DLD1 (cell line): Measurements from ENCODE around the gene CRACR2B.

Experiments used
- in situ Hi-C: cut with HindIII; loops from 2 replicates; pipeline ENCODE4 v1.10.0; 2017; ENCODE audit warnings: low sequenced_read_pairs

Gene CRACR2B

DNA sequence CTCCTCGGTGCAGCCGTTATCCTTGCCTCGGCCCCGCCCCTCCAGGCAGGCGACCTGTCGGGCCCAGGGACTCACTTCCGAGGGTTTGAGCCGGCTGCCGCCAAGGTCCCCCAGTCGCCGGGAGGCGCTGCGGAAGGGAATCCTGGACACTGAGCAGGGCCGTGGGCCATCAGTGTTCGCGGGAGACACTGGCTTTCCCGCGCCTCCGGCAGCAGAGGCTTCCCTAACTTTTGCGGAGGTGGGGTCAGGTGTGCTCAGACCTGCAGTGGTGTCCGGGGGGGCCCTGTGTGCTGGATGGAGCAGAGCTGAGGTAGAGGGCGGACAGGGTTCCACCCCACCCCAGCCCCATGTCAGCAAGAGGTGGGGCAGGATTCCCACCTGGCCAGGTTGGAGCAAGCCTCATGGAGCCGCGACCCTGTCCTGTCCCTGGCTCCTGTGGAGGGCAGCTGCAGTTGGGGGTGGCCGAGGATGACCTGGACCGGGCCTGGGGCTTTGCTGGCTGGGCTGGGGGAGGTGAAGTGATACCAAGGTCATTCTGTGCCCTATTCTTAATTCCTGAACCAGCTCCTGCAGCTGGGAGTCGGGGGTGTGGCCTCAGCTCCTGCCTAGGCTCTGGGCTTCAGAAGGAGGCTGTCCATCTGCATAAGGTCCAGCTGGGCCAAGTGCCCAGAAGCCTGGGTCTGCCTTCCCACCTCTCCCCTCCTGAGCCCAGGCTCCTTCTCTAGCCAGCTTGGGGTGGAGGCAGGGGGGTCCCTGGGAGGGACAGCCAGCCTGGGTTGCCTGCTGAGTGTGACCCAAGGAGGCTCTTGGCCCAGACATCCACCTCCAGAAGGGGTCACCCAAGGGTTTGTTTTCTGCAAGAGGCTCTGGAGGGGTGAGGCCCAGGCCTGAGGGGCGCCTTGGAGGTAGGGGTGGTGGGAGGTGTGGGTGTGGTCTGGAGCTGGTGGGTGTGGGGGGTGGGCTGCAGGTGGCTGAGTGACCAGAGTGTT is 23.4 kb downstream of the CRACR2B start:
- in situ Hi-C loops: no loop called here

DNA sequence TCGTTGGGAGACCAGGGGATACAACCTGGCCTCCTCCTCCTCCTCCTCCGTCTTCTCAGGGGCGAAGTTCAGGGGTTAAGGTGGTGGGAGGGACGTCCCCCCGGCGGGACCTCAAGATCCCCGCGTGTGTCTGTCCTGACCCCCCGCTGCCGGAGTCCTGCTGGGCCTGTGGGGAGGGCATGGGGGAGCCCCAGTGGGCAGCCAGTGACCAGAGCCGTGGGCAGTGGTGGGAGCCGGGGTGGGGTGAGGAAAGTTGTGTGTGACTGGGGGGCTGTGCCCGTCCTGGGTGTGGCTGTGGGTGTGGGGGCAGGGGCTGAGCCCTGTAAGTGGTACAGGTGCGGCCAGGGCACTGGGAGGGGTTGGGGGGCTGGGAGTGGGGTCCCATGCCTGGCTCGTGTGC is 25.0 kb downstream of the CRACR2B start:
- in situ Hi-C loops: no loop called here

DNA sequence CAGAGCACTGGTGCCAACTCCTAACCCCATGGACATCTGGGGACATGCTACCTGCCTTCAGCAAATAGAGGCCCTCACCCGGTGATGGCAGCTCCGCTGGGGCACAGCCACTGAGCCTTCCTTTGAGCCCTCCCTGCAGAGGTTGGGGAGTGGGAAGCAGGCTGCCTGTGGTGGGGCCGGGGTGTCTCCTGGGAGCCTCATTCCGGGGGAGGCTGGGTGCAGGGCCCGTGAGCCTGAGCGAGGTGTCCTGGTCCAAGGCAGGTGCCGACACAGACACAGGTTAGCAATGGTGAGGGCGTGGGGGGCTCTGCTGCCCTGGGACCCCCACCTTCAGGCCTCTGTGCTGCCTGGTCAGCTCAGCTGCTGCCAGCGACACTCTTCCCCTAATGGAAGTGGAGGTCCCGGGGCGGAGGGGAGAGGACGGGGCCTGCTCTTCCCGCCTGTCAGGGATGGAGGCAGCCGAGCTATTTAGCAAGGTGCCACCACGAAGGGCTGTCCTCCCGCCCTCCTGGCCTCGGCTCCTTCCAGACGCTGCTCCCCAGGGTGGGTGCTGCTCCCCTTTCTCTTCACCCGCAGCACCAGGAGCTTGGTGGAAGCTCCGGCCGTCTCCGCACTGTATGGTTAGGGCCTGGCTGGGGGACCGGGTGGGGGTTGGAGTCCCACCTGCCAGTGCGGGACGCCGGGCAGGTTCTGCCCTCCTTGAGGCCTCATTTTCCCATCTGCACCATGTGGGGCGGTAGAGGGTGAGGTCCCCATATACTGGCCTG is 26.1 kb downstream of the CRACR2B start:
- in situ Hi-C loops: no loop called here

DNA sequence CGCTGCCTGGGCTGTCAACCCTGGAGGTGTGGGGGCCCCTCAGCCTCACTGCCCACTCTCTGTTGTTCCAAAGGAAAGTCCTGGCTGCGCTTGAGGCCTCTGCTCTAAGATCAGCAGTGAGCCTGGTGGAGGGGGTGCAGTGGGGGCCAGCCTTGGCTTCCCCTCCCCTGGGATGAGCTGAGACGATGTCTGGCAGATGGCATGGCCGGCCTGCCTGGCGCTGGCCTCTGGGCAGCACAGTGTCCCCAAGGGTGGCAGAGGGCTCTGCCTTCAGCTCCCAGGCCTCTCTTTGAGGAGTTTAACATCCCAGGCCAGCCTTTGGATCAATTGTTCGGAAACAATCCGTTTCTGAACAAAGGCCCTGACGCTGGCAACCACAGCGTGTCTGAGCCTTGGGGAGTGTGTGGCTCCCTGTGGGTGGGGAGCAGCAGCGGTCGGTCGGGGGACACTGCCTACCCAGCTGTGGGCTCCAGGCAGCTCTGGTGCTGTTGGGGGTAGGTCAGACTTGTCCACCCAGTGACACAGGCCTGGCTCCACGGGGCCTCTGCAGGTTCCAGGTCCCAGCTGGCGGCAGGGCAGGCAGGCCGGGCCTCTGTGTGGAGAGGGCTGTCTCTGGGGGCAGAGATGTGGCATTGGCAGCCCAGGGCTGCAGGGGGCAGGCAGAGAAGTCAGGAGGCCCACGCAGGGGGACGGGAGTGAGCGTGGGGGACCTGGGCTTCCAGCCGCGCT is 27.0 kb downstream of the CRACR2B start:
- in situ Hi-C loops: no loop called here

DNA sequence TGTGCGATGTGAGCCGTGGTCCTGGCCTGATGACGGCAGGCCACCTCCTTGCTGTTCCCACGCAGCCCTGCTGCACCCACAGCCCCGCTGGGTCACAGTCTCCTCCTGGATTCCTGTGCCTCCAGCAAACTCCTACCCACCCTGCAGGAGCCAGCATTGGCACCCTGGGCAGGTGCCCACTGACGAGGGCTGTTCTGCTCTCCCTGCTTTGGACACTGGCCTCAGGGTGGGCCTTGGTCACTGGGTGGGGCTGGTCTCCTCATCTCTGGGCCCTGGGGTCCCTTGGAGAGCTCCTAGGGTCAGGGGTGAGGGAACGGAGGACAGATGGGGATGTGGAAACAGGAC is 27.6 kb downstream of the CRACR2B start:
- in situ Hi-C loops: no loop called here

DNA sequence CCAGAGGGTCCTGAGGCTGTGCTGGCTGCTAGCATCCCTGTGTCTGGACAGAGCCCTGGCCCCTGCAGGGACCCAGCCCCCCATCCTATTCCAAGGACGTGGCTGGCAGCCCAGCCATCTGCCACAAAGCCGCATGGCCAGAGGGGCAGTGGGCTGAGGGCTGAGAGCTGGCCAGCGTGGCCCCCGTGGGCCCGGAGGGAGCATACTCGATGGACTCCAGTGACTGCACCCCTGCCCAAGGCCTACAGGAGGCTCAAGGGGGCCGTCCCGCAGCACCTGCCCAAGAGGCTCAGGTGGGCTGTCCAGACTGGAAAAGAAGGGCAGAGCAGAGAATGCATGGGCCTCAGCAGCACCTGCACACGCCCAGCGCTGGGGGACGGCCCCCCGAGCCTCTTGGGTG is 28.1 kb downstream of the CRACR2B start:
- in situ Hi-C loops: no loop called here

DNA sequence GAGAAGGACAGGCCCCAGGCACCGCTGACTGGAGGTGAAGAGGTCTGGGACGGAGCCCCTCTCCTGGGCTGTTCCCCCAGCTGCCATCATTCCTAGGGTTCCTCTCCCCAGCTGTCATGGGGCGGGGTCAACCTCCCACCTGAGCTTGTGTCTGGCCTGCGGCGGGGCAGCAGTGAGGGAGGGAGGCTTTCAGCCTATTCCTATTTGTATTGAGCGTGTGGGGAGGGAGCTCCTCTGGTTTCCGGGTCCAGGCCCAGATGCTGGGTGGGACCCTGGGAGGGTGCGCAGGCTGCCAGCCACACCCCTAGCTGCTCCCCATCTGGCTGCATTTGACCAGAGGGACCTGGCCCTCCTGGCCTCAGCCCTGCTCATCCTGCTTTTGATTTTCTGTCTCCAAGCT is 28.7 kb downstream of the CRACR2B start:
- in situ Hi-C loops: no loop called here

DNA sequence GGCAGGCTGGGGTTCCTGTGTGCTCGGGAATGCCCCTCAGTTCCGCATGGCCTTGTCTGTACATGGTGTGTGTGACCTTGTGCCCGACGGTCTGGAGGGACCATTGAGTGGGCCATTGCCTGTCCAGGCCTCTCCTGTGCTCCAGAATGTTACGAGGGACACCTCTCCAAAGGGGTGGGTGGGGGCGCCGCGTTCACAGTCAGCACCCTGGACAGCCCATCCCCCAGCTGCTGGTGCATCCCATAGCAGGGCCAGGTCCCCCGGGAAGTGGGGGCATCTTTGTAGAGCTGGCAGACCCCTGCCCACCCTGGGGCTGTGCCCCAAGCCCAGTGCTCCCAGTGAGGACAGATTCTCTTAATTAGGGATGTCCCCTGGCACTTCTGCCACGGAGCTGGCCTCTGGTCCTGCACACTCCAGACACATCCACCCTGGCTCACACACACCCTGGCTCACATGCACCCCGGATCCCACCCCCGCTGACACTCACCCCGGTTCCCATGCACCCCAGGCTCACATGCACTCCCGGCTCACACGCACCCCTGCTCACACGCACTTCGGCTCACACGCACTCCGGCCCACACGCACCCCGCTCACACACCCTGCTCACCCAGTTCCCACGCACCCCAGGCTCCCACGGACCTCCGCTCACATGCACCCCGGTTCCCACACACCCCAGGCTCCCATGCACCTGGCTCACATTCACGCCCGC is 30.5 kb downstream of the CRACR2B start:
- in situ Hi-C loops: no loop called here

DNA sequence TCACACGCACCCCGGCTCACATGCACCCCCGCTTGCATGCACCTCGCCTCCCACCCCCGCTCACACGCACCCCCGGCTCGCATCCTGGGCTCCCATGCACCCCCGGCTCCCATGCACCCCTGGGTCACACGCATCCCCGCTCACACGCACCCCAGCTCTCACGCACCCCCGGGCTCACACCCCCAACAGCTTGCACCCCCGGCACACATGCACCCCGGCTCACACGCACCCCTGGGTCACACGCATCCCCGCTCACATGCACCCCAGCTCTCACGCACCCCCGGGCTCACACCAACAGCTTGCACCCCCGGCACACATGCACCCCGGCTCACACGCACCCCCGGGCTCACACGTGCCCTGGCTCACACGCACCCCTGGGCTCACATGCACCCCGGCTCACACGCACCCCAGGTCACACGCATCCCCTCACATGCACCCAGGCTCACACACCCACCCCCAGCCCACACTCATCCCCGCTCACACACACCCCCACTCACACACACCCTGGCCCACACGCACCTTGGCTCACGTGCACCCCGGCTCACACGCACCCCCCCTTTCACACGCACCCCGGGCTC is 31.1 kb downstream of the CRACR2B start:
- in situ Hi-C loops: no loop called here

DNA sequence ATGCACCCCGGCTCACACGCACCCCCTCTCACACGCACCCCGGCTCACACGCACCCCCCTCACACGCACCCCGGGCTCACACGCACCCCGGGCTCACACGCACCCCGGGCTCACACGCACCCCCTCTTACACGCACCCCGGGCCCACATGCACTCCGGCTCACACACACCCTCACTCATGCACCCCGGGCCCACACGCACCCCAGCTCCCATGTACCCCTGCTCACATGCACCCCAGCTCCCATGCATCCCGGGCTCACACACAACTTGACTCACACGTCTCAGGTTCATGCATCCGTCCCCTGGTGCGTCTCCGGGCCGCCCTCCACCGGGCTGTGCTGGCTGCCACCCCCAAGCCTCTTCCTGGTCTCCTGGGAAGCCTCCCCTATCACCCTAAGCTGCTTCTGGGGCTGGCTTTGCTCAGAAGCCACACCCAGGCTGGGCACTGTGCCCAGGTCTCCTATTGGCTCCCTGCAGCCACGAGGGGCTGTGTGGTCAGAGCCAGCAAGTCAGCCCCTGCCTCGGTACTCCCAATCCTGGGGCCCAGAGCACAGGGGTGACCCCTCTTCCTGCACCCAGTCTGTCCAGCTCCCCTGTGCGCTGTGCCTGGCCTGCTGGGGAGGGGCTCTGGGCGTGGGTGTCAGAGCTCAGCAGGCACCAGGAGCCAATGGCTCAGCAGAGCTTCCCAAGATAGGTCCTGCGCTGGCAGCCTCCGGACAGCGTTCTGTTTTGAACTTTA is 31.8 kb downstream of the CRACR2B start:
- in situ Hi-C loops: loop anchor here (5.0 kb wide), 1 partner anchor 53 kb away; the partner anchor contains the start of gene CHID1

DNA sequence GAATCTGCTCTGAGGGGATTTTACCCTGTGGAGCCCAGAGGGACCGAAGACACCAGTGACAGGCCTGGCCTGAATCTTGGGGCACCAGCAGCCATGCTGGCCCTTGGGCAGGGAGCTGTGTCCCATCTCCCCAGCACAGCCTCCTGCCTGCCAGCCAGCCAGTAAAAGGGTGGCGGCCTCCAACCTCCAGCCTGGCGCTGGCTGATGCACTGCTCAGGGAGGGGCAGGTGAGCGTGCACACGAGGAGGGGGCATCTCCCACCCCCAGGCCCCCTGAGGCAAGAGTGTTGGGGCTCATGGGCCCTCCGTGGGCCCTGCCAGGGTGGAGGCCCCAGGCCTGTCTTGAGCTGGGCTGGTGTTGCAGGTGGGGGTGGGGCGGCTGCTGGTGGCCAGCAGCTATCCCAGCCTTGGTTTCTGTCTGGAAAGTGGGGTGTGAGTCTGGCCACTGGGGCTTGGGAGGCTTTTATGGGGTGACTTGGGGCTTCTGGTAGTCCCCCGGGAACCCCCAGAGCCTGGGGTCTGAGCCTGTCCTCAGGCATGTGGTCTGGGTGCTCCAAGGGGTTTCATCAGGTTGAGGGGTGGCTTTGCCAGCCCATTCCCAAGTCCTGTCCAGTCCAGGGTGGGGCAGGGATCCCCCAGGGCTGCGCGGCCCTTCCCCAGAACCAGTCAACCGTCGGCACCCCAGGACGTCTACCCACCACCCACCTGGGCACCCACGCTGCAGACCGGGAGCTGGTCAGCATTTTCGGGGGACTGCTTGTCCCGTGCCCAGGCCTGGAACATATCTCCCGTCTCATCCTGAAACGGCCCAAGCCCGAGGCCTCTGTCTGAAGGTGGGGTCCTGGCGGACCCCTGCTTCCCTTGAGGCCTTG is 32.8 kb downstream of the CRACR2B start:
- in situ Hi-C loops: loop anchor here (5.0 kb wide), 1 partner anchor 52 kb away; the partner anchor contains the start of gene CHID1

DNA sequence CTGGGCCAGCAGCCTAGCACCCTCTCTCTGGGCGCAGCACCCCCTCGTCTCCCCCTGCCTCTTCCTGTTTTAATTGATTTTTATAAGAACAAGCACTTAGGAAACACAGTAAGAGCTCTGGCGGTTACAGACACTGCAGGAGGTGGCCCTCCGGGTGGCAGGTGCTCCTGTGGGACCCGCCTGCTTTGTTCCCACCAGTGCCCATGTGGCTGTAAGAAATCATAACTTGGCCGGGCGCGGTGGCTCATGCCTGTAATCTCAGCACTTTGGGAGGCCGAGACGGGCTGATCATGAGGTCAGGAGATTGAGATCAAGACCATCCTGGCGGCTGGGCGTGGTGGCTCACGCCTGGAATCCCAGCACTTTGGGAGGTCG is 33.4 kb downstream of the CRACR2B start:
- in situ Hi-C loops: loop anchor here (5.0 kb wide), 1 partner anchor 51 kb away; the partner anchor contains the start of gene CHID1

DNA sequence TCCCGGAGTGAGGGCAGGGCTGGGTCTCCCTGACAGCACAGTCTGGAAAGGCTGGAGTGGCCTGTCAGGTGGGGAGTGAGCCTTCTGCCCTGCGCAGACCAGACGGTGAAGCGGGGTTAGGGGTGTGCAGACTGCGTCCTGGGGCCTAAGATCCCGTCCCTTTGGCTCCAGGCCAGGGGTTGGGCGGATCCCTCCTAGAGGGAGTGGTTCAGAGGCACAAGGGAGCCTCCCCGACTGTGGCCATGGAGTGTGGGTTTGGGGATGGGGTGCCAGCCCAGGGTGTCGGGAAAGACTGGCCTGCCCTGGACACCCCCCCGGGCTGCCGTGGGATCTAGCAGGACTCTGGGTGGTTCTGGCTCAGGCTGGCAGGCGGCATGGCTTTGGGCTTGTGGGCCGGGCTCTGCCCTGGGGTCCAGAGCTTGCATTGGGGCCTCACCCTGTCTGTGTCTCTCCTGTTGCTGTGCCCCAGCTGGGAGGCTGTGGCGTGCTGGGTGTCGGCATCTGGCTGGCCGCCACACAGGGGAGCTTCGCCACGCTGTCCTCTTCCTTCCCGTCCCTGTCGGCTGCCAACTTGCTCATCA is 34.5 kb downstream of the CRACR2B start:
- in situ Hi-C loops: loop anchor here (5.0 kb wide), 1 partner anchor 50 kb away; the partner anchor contains the start of gene CHID1

DNA sequence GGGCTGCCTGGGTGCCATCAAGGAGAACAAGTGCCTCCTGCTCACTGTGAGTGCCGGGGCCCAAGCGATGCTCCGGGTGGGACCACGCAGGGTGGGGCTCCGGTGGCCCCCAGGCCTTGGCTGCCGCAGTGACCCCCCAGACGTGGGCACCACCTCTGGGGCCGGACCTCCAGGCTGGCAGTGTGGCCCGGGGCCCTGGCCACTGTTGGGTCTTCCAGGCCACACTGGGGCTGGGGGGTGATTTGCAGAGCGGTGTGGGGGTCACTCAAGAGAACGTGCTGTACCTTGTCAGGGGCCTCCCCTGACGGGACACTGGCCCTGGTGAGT is 34.9 kb downstream of the CRACR2B start:
- in situ Hi-C loops: loop anchor here (5.0 kb wide), 1 partner anchor 50 kb away; the partner anchor contains the start of gene CHID1

DNA sequence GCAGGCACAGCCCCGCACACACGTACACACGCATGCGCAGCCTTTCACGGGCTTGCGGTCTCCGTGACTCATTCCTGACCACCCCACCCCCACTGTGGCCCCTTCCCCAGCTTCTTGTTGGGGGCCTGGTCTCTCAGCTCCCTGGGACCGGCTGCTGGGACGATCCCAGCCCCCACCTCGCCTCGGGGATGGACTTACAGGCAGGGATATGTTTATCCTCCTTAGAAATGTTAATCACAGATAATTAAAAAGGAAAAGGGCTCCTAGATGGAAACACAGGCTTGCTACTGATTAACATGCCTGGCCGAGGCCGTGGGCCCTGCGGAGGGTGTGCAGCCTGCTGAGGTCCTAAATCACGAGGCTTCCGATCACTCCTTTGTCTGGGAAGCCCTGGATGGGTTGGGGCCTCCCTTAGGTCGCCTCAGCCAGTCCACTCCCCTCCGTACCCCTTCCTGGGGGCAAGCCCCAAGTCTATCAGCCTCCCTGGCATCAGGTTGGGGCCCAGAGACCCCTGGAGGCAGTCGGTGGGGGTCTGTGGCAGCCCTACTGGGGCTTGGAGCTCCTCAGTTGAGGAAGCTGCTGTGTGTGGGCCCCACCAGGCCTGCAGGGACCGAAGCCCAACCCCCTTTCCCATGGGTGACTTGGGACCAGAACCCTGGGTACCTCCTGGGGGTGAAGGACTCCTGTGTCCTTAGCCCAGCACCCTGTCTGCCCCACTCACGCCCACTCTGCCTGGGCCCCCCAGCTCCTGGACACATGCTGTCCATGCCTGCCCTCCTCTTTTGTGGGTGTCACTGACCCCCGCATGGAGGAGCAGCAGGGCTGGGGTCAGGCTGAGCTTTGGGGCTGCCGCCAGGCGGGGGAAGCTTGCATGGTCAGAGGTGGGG is 35.5 kb downstream of the CRACR2B start:
- in situ Hi-C loops: loop anchor here (5.0 kb wide), 1 partner anchor 49 kb away; the partner anchor contains the start of gene CHID1

DNA sequence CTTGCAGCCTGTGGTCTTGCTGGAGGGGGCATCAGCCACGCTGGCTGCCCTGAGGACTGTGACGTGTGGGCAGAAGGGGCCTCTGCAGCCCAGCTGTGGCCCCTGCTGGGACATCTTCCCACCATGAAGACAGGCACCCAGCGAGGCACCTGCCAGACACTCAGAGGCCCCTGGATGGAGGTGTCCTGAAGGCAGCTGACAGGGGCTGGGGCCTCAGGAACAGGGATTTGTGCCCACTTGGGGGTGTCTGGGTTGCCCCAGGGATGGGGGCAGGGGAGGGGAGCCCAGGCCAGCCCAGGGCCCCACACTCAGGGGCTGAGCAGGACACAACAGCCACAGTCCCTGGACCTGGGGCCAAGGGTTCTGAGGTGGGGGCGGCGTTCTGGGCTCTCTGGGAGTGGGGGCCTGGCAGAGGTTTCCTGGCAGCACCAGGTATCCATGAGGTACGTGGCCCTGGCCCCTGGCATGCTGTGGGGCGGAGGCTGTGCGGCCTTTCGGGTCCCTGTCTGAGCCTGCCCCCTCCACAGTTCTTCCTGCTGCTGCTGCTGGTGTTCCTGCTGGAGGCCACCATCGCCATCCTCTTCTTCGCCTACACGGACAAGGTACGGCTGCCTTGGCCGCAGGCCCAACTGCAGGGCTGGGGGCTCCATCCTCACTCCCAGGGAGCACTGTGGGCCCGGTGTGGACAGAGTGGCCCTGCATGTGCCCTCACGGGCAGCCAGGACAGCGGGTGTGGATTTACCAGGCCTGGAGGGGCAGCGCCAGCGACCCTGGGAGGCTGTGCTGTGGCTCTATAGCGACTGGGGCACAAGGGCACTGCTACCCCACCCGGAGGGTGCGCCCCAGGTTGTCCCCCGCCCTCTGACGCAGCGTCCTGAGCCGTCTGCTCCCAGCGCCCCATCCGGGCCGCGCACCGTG is 36.5 kb downstream of the CRACR2B start:
- in situ Hi-C loops: loop anchor here (5.0 kb wide), 1 partner anchor 48 kb away; the partner anchor contains the start of gene CHID1
